Measurements from ENCODE around the gene RAB34. TPM values are rescaled to one million over a fixed set of nuclear protein-coding genes. Genes with fewer than 3 reads are reported as not detected.

Gene RAB34
- total and polyA plus RNA-seq, 2 donors (not counting 3 experiments of a cell fraction or from before 2014, with no cell fraction given), result 62.3 to 113 TPM

GRCh38 chr17:28686296-28686695 is 31.4 kb downstream of the RAB34 start:
- BruUV-seq (replicated peaks), result no TSS peak
- Histone ChIP-seq H3K27me3 (ENCODE audit: control insufficient read depth in 2 of 2, insufficient read depth in 2 of 2, low read length in 2 of 2) (no peaks in the 10 kb centered on the region), H3K4me1 (ENCODE audit: control insufficient read depth, extremely low read depth, insufficient read depth, low read length) (no peaks in the 10 kb centered on the region), H3K79me2 (ENCODE audit: control insufficient read depth, insufficient read depth, low read length) (no peaks in the 10 kb centered on the region), H3K36me3 (ENCODE audit: control insufficient read depth in 2 of 2, extremely low read depth in 1 of 2, insufficient read depth in 2 of 2, low read length in 2 of 2) (peaks cover 44 to 73% of the 10 kb centered on the region in 2 experiments), H3K4me2 (ENCODE audit: insufficient read depth, low read length) (no peak overlapping the region), H4K20me1 (replicated peaks; ENCODE audit: control insufficient read depth, extremely low read depth, insufficient read depth, low read length) (no peaks in the 10 kb centered on the region), H3K4me3 (replicated peaks in 1 of 3; ENCODE audit: insufficient read depth in 1 of 3, low read depth in 1 of 3, low read length in 3 of 3) (no peak overlapping the region), H2AFZ (ENCODE audit: low read depth, low read length) (no peak overlapping the region), H3K9me1 (replicated peaks; ENCODE audit: control insufficient read depth, extremely low read depth, insufficient read depth, low read length) (no peaks in the 10 kb centered on the region), H3K9ac (replicated peaks; ENCODE audit: extremely low read depth, insufficient read depth, low read length) (no peak overlapping the region), H3K9me3 (replicated peaks; ENCODE audit: control insufficient read depth, insufficient read depth, low read length) (no peaks in the 10 kb centered on the region), H3K27ac (ENCODE audit: insufficient read depth, low read depth, low read length) (no peak overlapping the region)
- dilution Hi-C loops (cut with MboI; ENCODE audit: extremely low pct_ligation_motif_present, low sequenced_read_pairs), result no loop called here
- intact Hi-C loops (cut with micrococcal nuclease), result no loop called here
- ChIA-PET POLR2A (no interaction called here), CTCF (no interaction called here)
- DNase-seq (ENCODE audit: low read depth, low spot score) (no peak), FAIRE-seq (no peak)
- TF ChIP-seq CTCF (IDR thresholded peaks at IDR 0.05; ENCODE audit: extremely low read depth in 1 of 2, insufficient read depth in 1 of 2, low read depth in 1 of 2, low read length in 2 of 2) (no peak), POLR2A (IDR thresholded peaks at IDR 0.05; ENCODE audit: low read depth, low read length) (no peak), MAX (IDR thresholded peaks at IDR 0.05; ENCODE audit: insufficient read depth, insufficient read length) (no peak), JUN (IDR thresholded peaks at IDR 0.05; ENCODE audit: borderline replicate concordance, insufficient read depth, insufficient read length, low read depth) (no peak), FOS (IDR thresholded peaks at IDR 0.05; ENCODE audit: borderline replicate concordance, insufficient read depth, low read length) (no peak), MYC (IDR thresholded peaks at IDR 0.05; ENCODE audit: low read depth, low read length) (no peak), GATA2 (IDR thresholded peaks at IDR 0.05; ENCODE audit: insufficient read depth, insufficient read length, low read depth, low read length) (no peak), POLR2AphosphoS5 (IDR thresholded peaks at IDR 0.05; ENCODE audit: insufficient read depth, low read depth, low read length) (no peak), EZH2 (IDR thresholded peaks at IDR 0.05; ENCODE audit: borderline replicate concordance, low read depth, low read length, severe bottlenecking) (no peak)

Data from endothelial cell of umbilical vein (primary cell).